HG03565 (cell line): ENCODE measurements around the gene SMARCA2.
A peak's percentile ranks its signal among the peaks of the same experiment; 100 is the strongest.

Experiments
- ATAC-seq: cut with Tn5 transposase; IDR thresholded peaks from one replicate; pipeline ENCODE4 v1.9.1; 2021; ENCODE audit warnings: mild to moderate bottlenecking, moderate library complexity; ENCODE audit not compliant: unreplicated experiment

The SMARCA2 gene

GRCh38 chr9:2039294-2040180 lies 24.4 kb downstream of the SMARCA2 start:
- ATAC-seq: no peak

GRCh38 chr9:2040828-2041227 lies 25.7 kb downstream of the SMARCA2 start:
- ATAC-seq: no peak

- no peak for ATAC-seq
Measured at GRCh38 chr9:2041736-2042135, 26.6 kb downstream of the SMARCA2 start.

- no peak for ATAC-seq
Measured at GRCh38 chr9:2043243-2043642, 28.1 kb downstream of the SMARCA2 start.

GRCh38 chr9:2043881-2044462 lies 28.8 kb downstream of the SMARCA2 start:
- ATAC-seq: peak; percentile 37

GRCh38 chr9:2047144-2047671 lies 32.1 kb downstream of the SMARCA2 start:
- no peak for ATAC-seq

GRCh38 chr9:2047916-2048315 lies 32.8 kb downstream of the SMARCA2 start:
- no peak for ATAC-seq

- no peak for ATAC-seq
Measured at GRCh38 chr9:2050236-2050635, 35.1 kb downstream of the SMARCA2 start.

- ATAC-seq: peak; percentile 86
Measured at GRCh38 chr9:2053883-2054845, 39.0 kb downstream of the SMARCA2 start.

GRCh38 chr9:2055203-2055658 lies 40.1 kb downstream of the SMARCA2 start:
- ATAC-seq: peak; percentile 31

GRCh38 chr9:2059274-2059929 lies 44.3 kb downstream of the SMARCA2 start:
- no peak for ATAC-seq

- no peak for ATAC-seq
Measured at GRCh38 chr9:2060424-2060823, 45.3 kb downstream of the SMARCA2 start.

GRCh38 chr9:2065704-2066103 lies 50.6 kb downstream of the SMARCA2 start:
- ATAC-seq: no peak

GRCh38 chr9:2066312-2067273 lies 51.4 kb downstream of the SMARCA2 start:
- ATAC-seq: no peak

GRCh38 chr9:2072752-2073405 lies 57.7 kb downstream of the SMARCA2 start:
- peak; percentile 66 for ATAC-seq

GRCh38 chr9:2082772-2083171 lies 67.6 kb downstream of the SMARCA2 start:
- ATAC-seq: no peak

- no peak for ATAC-seq
Measured at GRCh38 chr9:2083479-2083878, 68.3 kb downstream of the SMARCA2 start.

- no peak for ATAC-seq
Measured at GRCh38 chr9:2085716-2086115, 70.6 kb downstream of the SMARCA2 start.

GRCh38 chr9:2086116-2086515 lies 71.0 kb downstream of the SMARCA2 start:
- ATAC-seq: no peak
